Gastrocnemius medialis (tissue), 4 donors: ENCODE results near the gene ZNF804B. TPM values are rescaled to one million over a fixed set of nuclear protein-coding genes. Genes with fewer than 3 reads are reported as not detected.

Experiments used
- ATAC-seq, 2 donors: fragments of 150-250 bp; one replicate each; pipeline ENCODE4 v1.9.1; 2016
- DNase-seq, 2 donors: peaks; one replicate each; pipeline ENCODE4 v3.0.0-alpha.2; 2019
- H3K27ac ChIP-seq, 4 donors: fragments of 200-600 bp; sonication (generic); 1 replicate in 1 of 4; 2 replicates in 3 of 4; pipeline ENCODE4 v1.5.1; 2016 to 2018; ENCODE audit warnings: mild to moderate bottlenecking in 2 of 4, moderate library complexity in 1 of 4
- H3K27me3 ChIP-seq, 3 donors: fragments of 200-600 bp; sonication (generic) in 2 of 3; 1 replicate in 1 of 3; 2 replicates in 2 of 3; pipeline versions ENCODE4 v1.5.1 to v1.6.0; 2016 to 2019; ENCODE audit warnings: mild to moderate bottlenecking in 1 of 3, moderate library complexity in 1 of 3
- H3K36me3 ChIP-seq, 2 donors: fragments of 200-600 bp; sonication (generic) in 1 of 2; one replicate each; pipeline ENCODE4 v1.5.1; 2017 to 2018
- H3K4me1 ChIP-seq, 2 donors: fragments of 200-600 bp; sonication (generic) in 1 of 2; one replicate each; pipeline ENCODE4 v1.5.1; 2016 to 2017; ENCODE audit warnings: mild to moderate bottlenecking in 2 of 2
- H3K4me3 ChIP-seq, 4 donors: fragments of 200-600 bp; sonication (generic) in 3 of 4; 1 replicate in 1 of 4; 2 replicates in 3 of 4; pipeline ENCODE4 v1.5.1; 2016 to 2019; ENCODE audit warnings: mild to moderate bottlenecking in 2 of 4
- H3K9me3 ChIP-seq, 3 donors: fragments of 200-600 bp; sonication (generic) in 2 of 3; 1 replicate in 1 of 3; 2 replicates in 2 of 3; pipeline ENCODE4 v1.5.1; 2016 to 2019
- CTCF ChIP-seq, 5 experiments: fragments of 450-650 bp in 3 of 5; fragments of 200-600 bp in 2 of 5; sonication (generic) in 2 of 5; IDR thresholded peaks in 4 of 5; conservative IDR thresholded peaks in 1 of 5; 1 replicate in 4 of 5; 2 replicates in 1 of 5; pipeline ENCODE4 v1.5.1; 2016 to 2019; ENCODE audit warnings: antibody characterized with exemption in 5 of 5, mild to moderate bottlenecking in 3 of 5, moderate library complexity in 3 of 5
- POLR2A ChIP-seq, 2 donors: fragments of 450-650 bp; IDR thresholded peaks; one replicate each; pipeline ENCODE4 v1.6.1; 2017; ENCODE audit warnings: antibody characterized with exemption in 2 of 2, mild to moderate bottlenecking in 2 of 2, moderate library complexity in 2 of 2
- in situ Hi-C, 4 donors: fragments of 200-750 bp; cut with MboI; loops; one replicate each; pipeline versions ENCODE4 v1.15.0 to v1.8.0; 2017; ENCODE audit warnings: low sequenced_read_pairs in 4 of 4
- intact Hi-C: fragments of 100-400 bp; cut with DNase I; formaldehyde crosslinking; loops from one replicate; pipeline ENCODE4 v1.15.1; 2023; ENCODE audit warnings: low total_unique reads
- total RNA-seq, 4 donors: library from RNA; depleted of rRNA; stranded (reverse); fragments of >200 nt; gene quantifications; one replicate each; pipeline versions ENCODE4 v1.1.0 to v1.2.3, GENCODE V29; 2016

The ZNF804B gene
- total RNA-seq, 4 donors from 2014 or later = not detected

GRCh38 chr7:89170628-89171027, 411.1 kb downstream of the ZNF804B start:
- H3K36me3 ChIP-seq = no peaks in the 10 kb centered on the region
- ATAC-seq = no peak
- intact Hi-C loops = no loop called here
- no peaks in the 10 kb centered on the region for H3K9me3 ChIP-seq
- TF ChIP-seq POLR2A (IDR thresholded peaks at IDR 0.05) (no peak), CTCF (IDR thresholded peaks at IDR 0.05 in 4 of 5, conservative IDR thresholded peaks at IDR 0.05 in 1 of 5) (no peak)
- no peak overlapping the region for H3K4me3 ChIP-seq
- no peaks in the 10 kb centered on the region for H3K4me1 ChIP-seq
- no peaks in the 10 kb centered on the region for H3K27me3 ChIP-seq
- H3K27ac ChIP-seq = no peak overlapping the region
- in situ Hi-C loops = no loop called here
- DNase-seq = no peak

GRCh38 chr7:89182116-89182515, 422.6 kb downstream of the ZNF804B start:
- no peaks in the 10 kb centered on the region for H3K27me3 ChIP-seq
- H3K36me3 ChIP-seq = no peaks in the 10 kb centered on the region
- no peak for ATAC-seq
- no peaks in the 10 kb centered on the region for H3K4me1 ChIP-seq
- no peak overlapping the region for H3K27ac ChIP-seq
- in situ Hi-C loops (no loop called here), intact Hi-C loops (no loop called here)
- TF ChIP-seq CTCF (IDR thresholded peaks at IDR 0.05 in 4 of 5, conservative IDR thresholded peaks at IDR 0.05 in 1 of 5) (no peak), POLR2A (IDR thresholded peaks at IDR 0.05) (no peak)
- no peak for DNase-seq
- no peaks in the 10 kb centered on the region for H3K9me3 ChIP-seq
- H3K4me3 ChIP-seq = no peak overlapping the region

- no peaks in the 10 kb centered on the region for H3K27me3 ChIP-seq
- no peaks in the 10 kb centered on the region for H3K36me3 ChIP-seq
- ATAC-seq (no peak), DNase-seq (no peak)
- H3K4me1 ChIP-seq = no peaks in the 10 kb centered on the region
- no peak overlapping the region for H3K27ac ChIP-seq
- no peak for TF ChIP-seq POLR2A (IDR thresholded peaks at IDR 0.05)
- no peak for TF ChIP-seq CTCF (IDR thresholded peaks at IDR 0.05 in 4 of 5, conservative IDR thresholded peaks at IDR 0.05 in 1 of 5)
- intact Hi-C loops (no loop called here), in situ Hi-C loops (no loop called here)
- H3K9me3 ChIP-seq = no peaks in the 10 kb centered on the region
- no peak overlapping the region for H3K4me3 ChIP-seq
Observed at GRCh38 chr7:89183712-89184111, 424.2 kb downstream of the ZNF804B start.

GRCh38 chr7:89200758-89201157, 441.3 kb downstream of the ZNF804B start:
- H3K36me3 ChIP-seq = no peaks in the 10 kb centered on the region
- in situ Hi-C loops = no loop called here

More at GRCh38 chr7:89200758-89201157, 441.3 kb downstream of the ZNF804B start:
- Histone ChIP-seq H3K27ac (no peak overlapping the region), H3K4me1 (no peaks in the 10 kb centered on the region), H3K4me3 (no peak overlapping the region), H3K27me3 (no peaks in the 10 kb centered on the region), H3K9me3 (no peaks in the 10 kb centered on the region)
- ATAC-seq = no peak
- TF ChIP-seq POLR2A (IDR thresholded peaks at IDR 0.05) = no peak
- TF ChIP-seq CTCF (IDR thresholded peaks at IDR 0.05 in 4 of 5, conservative IDR thresholded peaks at IDR 0.05 in 1 of 5) = no peak
- no peak for DNase-seq
- intact Hi-C loops = no loop called here
